ENCODE data around the gene SLC2A13.

SLC2A13 gene

DNA sequence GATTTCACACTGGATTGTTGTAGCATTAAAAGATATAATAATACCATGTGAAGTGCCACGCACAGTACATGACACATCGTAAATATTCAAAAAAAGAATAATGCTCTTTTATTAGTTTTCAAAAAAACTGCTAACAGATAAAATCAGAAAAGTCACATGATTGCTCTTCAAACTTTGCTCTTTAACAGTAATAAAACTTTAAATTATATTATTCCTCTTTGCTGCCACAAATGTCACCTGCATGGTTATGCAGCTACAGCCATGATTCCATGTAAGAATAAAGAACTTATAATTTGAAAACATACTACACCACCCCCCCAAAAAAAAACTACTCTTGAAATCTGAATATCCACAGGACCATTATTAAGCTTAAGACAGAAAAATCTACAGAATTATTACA is 90.0 kb downstream of the SLC2A13 start:
- DNase-seq (ENCODE audit: extremely low spot score) = no peak
- POLR2A ChIA-PET = no interaction called here
- TF ChIP-seq CTCF (IDR thresholded peaks at IDR 0.05; ENCODE audit: control extremely low read depth, extremely low read depth, low read depth, missing control alignments) = no peak
- CTCF ChIA-PET = interaction anchor here (0.8 kb wide), 1 partner anchor 9 kb away, joined by 3 read pairs; no protein-coding TSS in a partner anchor

DNA sequence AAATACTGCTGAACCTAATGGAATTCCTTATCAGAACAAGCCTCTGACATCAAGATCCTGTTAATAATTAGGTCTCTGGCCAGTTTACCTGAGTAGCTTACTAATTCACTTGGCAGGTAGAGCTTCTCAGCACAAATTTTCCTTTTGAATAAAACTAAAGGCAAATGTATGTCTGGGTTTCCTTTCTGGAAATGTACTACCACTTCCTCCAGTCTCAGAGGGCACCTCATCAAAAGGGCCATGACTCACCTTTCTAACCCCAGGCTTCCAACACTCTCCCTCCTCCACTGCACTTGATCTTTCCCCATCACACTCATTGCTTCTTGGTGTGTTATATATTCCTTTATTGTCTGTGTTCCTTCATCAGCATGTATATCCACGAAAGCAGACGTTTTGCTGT is 90.5 kb downstream of the SLC2A13 start:
- POLR2A ChIA-PET = no interaction called here
- DNase-seq (ENCODE audit: extremely low spot score) = no peak
- CTCF ChIA-PET = interaction anchor here (6.3 kb wide), 1 partner anchor 91 kb away, joined by 66 read pairs; the partner anchor contains the start of gene SLC2A13
- TF ChIP-seq CTCF (IDR thresholded peaks at IDR 0.05; ENCODE audit: control extremely low read depth, extremely low read depth, low read depth, missing control alignments) = no peak

GRCh38 chr12:40013847-40014246 is 92.0 kb downstream of the SLC2A13 start:
- POLR2A ChIA-PET = no interaction called here
- TF ChIP-seq CTCF (IDR thresholded peaks at IDR 0.05; ENCODE audit: control extremely low read depth, extremely low read depth, low read depth, missing control alignments) = no peak
- DNase-seq (ENCODE audit: extremely low spot score) = no peak
- CTCF ChIA-PET = interaction anchor here (1.9 to 6.3 kb wide), 2 partner anchors 15 to 92 kb away, joined by 4 to 66 read pairs; partner anchors contain the start of gene SLC2A13

DNA sequence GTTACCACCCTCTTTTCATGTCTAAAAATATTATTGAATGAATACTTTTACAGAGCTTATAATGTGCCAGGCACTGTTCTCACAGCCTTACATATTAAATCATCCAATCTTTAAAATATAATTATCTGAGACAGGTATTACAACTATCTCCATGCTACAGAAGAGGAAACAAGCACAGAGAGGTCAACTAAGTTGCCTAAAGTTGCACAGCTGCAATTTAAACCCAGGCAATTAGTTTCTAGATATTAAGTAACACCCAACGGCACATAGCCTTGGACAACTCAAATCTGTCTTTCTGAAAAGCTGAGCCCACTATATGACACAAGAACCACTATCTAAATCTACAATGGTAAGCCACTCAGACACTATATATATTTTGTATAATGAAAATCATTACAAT is 92.6 kb downstream of the SLC2A13 start:
- ChIA-PET POLR2A (no interaction called here), CTCF (interaction anchor here (1.9 to 6.3 kb wide), 2 partner anchors 15 to 93 kb away, joined by 4 to 66 read pairs; partner anchors contain the start of gene SLC2A13)
- TF ChIP-seq CTCF (IDR thresholded peaks at IDR 0.05; ENCODE audit: control extremely low read depth, extremely low read depth, low read depth, missing control alignments) = no peak
- DNase-seq (ENCODE audit: extremely low spot score) = no peak

DNA sequence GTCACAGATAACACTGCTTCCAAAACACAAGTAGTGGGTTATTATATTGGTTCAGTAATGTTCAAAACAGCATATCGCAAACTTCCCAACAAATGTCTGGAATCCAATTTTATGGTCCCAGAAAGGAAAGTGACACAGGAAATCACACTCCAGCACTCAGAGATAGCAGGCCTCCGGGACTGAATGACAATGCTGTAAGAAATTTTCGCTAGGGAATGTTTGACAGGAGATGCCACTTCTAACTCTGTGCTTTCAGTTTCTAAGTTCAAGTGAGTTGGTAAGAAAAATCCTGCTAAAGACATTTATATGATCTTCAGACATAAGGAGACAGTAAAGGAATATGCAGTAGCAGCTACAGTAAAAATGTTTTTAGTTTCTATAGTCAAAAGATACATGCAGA is 93.2 kb downstream of the SLC2A13 start:
- TF ChIP-seq CTCF (IDR thresholded peaks at IDR 0.05; ENCODE audit: control extremely low read depth, extremely low read depth, low read depth, missing control alignments) = no peak
- ChIA-PET CTCF (interaction anchor here (1.9 to 6.3 kb wide), 3 partner anchors 16 to 299 kb away, joined by 4 to 66 read pairs (median 7); partner anchors contain the start of gene SLC2A13), POLR2A (no interaction called here)
- DNase-seq (ENCODE audit: extremely low spot score) = no peak

- CTCF ChIA-PET = interaction anchor here (0.8 to 6.3 kb wide), 32 partner anchors 9 to 1101 kb away, joined by 3 to 66 read pairs (median 4); partner anchors contain the start of gene SLC2A13
- no peak for TF ChIP-seq CTCF (IDR thresholded peaks at IDR 0.05; ENCODE audit: control extremely low read depth, extremely low read depth, low read depth, missing control alignments)
- POLR2A ChIA-PET = no interaction called here
- no peak for DNase-seq (ENCODE audit: extremely low spot score)
Measured at GRCh38 chr12:40011775-40012129, 94.1 kb downstream of the SLC2A13 start.
